T-helper 22 cell (primary cell): ENCODE measurements around the gene MRC2.

Source experiments
- DNase-seq: peaks from one replicate; pipeline ENCODE4 v3.0.0-alpha.2; 2020; ENCODE audit warnings: low read depth

Gene MRC2

DNA sequence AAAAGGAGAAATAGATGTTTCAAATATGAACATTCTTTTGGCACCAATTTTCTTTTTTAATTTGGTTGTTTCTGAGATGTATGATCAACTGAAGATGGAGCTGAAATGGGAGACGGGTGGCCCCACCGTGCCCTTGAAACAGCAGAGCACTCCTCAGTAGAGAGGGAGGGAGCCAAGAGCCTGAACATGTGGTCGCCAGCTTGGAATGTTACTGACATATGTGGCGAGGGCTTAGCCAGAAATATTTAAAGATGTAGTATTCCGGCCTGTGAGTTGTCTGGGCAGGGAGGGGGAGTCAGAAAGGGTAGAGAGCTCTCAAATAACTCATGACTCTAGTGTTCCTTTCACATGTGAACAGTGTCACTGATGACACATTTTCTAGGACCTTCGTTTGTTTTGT lies 13.3 kb upstream of the MRC2 start:
- no peak for DNase-seq

DNA sequence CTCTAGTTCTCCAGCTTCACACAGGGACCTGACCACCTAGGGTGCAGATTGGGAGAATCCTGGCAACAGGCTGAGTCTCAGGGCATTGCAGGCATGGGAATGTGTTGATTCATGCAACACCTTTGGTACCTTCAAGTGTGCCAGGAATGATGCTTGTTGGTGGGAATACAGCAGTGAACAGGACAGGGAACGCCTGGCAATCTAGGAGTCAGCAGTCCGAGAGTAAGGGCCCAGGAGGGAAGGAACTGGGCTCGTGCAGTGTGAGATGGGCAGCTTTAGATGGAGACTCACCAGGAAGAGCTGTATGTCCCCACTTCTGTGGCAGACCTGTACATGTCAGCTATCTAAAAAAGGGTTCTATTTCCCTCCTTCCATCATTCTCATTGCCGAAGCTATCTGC lies 12.0 kb upstream of the MRC2 start:
- DNase-seq, result no peak

DNA sequence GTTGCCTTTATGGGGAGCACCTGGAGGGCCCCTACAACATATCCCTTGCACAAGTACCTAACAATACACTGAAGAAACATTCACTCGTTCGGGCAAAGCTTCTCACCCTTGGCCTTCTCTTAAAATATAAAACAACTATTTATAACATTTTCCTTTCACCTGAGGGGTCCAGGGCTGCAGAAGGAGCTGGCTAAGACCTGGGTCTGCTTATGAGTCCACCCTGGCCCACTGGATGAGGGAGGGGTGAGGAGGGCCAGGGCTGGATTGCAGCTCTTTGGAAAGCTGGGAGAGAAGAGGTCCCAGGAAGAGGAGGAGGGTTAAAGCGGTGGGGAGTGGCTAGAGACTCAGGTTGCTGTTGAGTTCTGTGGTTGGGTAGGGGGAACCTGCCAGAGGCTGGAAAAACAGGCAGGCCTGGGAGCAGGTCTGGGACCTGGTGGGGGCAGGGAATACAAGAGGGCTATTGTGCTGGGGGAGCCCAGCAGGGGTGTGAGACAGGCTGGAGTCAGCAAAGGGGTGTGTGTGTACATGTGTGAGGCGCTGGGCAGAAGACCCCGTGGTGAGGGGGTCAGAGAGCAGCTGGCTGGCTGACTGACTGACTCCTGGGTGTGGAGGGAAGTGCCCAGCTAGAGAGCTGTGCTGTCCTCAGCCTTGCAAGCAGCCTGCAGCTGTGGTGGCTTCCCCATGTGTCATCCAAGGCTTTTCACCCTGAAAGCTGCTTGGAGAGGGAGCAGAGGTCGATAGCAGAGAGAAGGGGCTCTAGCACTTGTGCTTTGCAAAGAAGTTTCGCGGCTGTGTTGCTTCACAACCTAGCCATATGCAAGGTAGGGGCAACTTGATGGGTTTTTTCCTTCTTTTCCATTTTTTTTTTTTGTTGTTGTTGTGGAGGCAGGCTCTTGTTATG lies 10.2 kb upstream of the MRC2 start:
- no peak for DNase-seq

DNA sequence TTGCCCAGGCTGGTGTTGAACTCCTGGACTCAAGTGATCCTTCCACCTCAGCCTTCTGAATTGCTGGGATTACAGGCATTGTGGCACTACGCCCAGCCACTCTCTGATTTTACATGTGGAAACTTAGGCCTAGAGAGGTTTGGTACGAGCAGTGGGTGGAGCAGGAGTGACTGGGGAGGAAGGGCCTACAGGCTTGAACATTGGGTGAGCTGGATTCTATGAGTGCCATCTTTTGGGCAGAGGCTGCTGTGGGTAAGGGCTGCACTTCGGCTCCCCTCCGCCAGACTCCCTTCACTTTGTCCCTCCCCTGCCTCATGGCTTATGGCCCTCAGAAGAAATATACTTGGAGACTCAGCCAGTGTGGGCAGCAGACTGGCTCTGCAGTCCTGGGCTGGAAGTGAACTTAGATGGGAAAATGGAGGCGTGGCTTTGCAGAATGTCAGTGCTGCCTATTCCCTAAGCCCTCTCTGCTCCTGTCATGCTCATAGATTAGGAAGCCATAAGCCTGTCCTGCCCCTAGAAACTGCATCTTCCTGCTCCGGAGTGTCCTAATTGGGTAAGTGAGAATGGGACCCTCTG lies 9.5 kb upstream of the MRC2 start:
- no peak for DNase-seq

DNA sequence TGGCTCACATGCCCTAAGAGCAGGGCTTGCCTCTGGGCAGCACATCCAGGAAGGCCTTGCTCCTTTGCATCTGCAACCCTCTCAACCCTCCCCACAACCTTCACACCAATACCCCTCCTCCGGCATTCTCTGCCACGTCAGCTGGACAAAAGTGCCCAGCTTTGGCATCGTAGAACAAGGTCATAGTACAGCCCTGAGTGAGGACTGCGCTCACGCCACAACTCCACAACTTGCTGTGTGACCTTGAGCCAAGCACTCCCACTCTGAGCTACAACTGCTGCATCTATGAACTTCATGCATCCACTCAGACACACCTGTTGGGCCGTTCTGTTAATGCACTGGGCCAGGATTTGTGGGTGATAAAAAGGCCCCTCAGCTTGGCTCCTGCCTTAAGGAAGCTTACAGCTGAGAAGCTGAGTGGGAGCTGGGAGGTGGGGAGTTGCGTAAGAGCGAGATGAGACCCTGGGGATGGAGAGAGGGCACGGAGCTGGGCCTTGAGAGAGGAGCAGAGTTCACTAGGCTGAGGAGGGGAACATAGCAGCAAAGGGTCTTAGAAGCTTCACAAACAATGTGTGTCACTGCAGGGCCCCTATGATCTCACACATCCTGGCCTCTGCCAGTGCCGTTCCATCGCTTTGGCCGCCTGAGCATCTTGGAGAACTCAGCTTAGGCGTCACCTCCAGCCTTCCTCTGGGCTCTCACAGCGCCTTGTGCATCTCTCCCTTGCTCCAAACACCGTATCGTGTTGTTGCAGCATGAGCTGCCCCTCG lies 8.6 kb upstream of the MRC2 start:
- no peak for DNase-seq

DNA sequence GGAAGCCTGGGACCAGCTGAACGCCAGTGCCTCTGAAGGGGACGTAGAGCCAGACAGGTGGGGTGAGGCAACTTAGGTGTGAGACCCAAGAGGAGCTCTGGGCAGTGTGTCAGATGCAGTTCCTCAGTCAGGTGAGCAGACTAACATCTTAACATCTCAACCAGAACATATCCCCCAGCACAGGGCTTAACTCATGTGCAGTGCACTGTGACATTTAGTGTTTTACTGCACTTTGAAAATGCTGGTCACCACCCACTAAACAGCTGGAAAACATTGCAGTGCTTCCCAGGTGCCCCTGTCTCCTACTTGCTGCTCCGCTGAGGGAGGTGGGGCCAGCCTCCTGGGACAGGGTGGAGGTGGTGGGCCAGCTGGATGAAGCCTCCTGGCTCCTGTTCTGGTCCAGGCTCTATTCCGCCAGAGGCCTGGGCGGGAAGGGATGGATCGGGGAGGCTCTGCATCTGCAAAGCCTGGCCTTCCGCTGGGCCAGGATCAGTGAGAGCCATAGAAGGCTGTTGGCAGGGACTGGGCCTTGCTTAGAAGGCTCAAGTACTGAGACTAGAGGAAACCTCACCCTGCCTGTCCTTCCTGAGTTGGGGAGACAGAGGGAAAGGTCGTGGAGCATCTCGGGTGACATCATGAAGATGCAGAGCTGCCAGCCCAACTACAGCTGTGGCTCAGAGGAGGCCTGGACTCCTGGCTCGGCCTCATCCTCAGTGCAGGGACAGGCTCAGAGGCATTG lies 7.9 kb upstream of the MRC2 start:
- no peak for DNase-seq

DNA sequence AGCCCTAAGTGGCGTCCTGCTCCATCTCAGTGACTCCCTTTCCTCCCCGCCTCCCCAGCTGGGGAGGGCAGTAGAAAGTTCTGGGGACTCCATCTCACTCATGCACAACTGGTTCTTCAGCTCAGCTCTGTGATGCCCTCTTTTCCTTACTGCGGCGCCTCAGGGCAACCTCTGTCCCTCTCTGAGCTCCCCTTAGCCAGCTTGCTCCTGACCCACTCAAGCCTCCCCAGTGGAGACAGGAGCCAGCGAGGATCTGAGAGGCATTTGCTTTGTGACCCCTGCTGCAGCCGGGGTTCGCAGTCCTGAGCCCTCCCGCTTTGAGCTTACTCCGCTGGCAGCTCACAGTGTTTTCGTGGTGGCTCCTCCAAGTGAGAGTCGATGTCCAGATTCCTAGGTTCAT lies 6.2 kb upstream of the MRC2 start:
- no peak for DNase-seq

DNA sequence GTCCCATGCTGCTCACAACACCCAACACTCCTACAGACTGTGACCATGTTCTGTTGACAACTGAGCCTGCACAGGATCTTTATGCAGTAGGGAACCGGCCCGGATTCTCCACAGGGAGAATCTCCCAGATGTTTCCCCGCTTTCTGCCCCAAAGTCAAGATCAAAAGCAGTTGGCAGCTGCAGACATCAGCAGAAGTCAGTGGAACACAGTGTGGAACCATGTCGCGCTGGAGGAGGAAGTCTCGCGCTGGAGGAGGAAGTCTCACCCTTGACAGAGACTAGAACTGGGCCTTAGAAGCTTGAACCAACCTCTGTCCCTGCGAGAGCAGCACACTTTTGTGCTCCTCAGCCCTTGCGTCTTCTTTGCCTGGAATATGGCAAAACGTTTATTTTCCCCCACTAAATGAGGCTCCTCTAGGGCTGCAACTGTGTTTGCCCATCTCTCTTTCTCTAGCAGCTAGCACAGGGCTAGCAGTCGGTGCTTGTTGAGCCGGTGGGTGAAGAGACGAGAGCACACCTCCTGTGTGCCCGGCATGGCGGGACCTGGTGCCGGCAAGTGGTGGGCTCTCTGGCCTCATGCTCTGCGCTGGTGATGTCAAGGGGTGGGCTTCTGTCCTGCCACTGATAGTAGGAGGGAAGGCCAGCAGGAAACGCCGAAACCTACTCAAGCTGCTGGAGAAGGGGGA lies 2.1 kb upstream of the MRC2 start:
- no peak for DNase-seq

DNA sequence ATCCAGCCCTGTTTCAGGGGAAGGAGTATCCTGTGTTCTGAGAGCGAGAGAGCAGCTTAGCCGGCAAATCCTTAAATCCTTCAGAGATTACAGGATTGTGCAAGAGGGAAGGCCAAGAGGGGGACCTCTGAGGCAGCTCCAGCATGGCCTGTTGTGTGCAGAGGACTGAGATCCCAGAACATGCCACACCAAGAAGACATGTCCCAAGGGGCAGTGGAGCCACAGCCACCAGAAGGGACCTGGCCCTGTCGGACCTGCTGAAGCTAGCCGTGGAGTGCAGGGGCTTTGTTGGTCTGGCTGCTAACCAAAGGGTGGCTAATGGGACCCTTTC lies 1.6 kb upstream of the MRC2 start:
- DNase-seq, result no peak

DNA sequence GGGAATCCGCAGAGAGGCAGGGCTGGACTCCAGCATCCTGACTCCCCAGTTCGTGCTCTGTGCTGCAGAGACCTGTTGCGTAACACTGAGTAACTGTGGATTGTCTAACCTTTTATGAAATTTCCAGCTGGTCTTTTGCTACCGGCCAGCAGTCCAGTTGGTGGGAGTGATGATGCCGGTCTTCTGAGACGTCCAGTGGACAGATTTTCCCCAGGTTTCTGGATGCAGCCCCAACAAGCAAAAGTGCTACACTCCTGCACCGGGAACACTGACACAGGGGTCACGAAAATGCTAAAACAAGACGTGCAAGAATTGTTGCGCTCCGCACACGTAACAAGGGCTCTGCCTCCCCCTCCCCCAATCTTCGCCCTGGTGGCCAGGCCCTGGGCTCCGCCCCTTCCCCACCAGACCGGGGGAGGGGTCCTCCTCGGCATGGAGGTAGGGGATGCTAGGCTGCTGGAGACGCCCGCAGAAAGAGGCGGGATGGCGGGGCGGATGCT lies 701 bp upstream of the MRC2 start:
- no peak for DNase-seq

DNA sequence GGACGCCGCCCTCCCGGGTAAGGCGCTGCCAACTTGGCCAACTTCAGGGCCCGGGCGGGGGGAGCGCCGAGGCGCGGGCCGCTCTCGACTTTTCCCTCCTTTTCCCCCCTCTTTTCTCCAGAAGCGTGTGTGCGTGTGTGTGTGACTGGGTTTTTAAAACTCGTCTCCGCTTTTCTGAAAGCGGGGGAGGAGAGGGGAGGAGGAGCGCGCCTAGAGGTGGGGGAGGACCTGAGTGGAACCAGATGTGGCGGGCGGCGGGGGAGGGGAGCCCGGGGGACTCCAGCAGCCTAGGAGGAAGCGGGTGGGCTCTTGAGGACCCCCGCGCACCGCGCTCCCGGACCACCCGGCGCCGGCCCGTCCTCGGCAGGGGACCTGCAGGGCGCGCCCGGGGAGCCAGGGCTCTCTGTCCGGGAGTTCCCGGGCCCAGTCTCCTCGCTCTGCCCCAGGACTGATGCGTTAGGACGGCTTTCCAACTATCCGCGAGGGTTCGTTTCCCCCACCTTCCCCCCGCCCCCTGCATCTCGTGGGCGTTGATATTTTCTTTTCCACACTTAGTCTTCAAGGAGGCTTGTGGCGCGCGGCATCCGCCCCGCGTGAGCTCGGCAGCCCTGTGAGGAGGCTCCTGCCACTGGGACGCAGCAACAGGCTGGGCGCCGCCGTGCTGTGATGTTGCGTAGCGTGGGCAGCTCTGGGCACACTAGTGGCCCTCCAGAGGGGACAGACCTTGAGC lies 599 bp downstream of the MRC2 start:
- no peak for DNase-seq

DNA sequence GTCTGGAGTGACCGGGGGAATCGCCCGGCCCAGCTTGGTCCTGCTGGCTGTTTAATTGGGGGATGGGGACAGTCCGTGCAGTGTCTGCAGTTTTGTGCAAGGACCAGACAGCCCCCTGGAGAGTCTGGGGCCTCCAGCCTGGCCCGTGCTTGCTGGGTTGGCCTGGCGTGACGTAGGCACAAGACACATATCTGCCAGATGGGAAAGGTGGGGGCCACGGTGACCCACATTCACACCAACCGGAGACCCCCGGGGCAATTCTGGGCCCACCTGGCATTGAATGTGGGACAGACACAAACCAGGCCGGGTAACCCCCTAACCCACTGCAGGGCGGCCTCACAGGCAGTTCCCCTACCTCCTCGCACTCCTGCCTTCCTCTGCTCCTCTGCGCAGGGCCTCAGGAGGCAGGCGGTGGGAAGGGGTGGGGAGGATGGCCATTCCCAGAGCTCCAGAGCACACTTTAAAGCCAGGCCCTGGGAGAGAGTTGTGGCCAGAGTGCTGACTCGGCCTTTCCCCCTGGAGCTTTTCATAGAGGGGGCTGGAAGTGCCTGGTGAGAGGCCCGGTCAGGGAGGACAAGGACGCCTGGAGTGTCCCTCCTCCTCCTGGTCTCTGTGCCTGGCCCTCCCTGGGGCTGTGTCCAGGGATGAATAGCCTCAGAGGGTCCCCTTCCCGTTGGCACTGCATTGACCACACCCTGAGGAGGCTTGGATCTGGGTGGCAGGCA lies 1.5 kb downstream of the MRC2 start:
- DNase-seq, result no peak

DNA sequence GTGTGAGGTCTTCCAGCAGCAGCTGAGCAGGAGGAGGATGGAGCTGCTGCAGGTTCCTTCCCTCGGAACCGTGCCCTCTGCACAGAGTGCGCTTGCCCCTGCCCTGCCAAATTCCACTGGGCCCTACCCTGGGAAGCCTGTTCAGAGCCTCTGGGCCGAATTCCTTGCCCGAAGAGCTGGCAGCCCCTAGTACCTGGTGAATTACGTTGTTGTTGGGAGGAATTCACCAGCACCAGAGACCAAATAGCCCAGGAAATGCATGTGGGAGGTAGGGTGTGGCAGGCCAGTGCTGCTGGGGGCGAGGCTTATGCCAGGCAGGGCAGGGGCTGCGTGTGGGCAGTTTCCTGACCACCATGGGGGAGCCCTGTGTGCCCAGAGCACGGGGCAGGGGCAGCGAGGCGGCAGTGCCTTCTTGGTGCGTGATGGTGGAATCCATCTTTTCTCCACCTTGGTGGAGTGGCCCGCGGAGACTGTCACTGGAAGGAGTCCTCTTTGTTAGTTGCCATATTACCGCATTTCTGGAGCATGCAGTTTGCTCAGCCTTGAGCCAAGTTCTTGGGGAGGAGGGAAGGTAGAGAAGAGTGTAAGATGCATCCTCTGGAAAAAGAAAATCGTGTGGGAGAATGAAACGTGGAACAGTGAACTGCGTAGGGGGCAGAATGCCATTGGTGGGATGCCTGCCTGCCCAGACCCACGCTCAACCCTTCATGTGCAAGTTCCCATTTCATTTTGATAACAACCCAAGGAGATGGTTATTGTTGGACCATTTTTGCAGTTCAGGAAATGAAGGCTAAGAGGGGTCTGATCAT lies 2.3 kb downstream of the MRC2 start:
- no peak for DNase-seq

DNA sequence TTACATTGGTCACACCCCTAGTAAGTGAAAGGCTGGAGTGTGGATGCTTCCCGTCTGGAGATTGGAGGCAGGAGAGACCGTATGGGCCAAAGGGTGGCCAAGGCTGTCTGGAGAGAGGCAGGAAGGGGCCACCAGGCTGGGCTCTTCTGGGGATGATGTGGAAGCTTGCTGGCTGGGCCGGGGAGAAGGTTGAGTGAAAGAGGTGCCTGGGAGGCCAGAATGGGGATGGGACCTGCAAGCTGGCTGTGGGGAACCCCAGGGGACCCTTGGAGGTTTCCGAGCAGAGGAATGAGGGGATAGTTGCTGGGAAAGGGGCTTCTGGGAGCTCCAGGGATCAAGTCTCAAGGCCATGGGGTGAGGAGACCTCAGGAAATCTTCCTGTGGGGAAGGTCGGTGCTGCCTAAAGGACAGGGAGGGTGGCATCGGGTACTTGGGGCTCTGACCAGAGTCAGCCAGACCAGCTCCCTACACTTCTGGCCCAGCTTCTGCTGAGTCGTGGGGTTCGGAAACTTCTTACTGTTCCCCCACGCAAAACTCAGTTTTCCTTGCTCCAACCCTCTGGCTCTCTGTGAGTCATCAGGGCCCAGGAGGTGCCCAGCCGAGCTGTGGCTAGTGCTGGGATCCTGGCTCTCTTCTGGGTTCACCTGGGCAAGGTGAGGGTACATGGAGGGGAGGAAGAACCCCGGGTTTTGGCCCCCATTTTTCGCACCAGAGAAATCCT lies 3.1 kb downstream of the MRC2 start:
- DNase-seq, result no peak

DNA sequence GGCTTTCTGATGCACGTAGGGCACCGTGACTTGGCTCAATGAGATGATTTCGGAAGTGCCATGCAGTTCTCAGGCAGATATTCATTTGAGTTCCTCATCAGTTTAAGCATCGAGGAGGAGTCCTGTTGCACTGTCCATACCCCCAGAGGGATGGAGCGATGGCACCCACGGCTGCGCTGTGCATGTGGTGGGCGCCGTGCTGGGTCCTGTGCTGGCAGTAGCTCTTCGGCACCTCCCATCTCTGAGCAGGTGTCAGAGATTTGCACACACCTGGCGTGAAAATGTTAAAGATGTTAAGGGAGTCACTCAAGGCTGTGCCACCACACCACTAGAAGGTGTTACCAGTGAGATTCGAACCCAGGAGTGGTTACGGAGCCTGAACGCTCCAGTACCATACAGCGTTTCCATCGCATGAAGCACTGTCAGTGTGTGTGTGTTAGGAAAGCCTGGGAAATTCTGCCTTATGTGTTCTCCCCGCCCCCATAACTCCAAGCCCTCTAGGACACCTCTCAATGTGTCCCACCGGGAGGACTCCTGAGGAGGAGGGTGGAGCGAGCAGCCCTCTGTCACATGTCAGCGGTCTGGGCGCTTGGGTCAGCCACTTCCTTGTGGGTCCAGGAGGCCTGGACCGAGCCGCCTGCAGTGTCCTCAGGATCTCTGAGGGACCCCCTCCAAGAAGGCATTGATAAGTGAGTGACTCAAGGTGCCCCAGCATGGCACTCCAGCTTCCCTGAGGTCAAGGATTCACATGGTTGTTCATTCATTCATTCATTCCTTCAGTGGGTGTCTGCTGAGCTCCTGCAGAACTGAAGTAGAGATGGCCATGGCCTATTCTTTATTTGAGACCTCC lies 3.8 kb downstream of the MRC2 start:
- no peak for DNase-seq

DNA sequence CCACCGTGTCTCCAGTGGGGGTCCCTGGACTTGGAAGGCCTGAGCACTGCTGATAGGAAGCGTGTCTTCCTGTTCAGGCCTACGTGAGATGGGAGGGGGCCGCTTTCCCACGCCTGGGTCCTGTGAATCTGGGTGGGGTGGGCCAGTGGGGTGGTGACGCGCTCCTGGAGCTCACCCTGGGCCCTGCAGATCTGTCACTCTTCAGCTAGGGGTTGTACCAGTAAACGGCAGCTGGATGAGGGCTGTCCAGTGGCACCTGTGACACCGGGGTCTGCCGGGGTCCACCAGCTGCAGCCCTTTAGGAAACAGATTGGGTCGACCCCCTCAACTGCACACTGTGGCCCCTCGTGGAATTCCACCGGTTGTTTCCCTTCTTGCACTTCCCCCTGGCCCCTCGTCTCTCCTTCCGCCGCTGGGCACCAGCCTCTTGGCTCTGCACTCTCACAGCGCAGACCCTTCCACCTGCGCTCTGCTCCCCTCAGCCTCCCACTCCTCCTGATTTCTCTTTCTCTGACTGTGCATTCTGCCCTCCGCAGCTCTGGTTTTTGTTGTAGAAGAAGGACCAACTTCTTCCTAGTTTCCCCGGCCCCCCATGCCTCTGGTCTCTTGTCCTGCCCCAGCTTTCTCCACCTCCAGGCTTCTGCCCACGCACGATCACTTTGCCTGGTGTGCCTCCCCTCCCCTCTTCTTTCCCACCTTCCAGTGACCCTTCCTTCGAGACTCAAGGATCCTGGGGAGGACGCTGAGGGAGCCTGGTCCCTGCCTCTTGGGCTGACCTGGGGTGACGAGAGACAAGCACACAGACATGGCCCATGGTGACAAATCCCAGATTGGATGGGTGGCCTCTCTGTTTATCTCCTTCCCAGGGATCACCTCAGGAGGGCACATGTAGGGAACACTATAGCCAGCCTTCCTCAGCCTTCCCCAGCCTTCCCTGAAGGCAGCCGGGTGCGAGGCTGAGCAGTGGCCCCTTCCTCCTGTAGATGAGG lies 4.8 kb downstream of the MRC2 start:
- no peak for DNase-seq

DNA sequence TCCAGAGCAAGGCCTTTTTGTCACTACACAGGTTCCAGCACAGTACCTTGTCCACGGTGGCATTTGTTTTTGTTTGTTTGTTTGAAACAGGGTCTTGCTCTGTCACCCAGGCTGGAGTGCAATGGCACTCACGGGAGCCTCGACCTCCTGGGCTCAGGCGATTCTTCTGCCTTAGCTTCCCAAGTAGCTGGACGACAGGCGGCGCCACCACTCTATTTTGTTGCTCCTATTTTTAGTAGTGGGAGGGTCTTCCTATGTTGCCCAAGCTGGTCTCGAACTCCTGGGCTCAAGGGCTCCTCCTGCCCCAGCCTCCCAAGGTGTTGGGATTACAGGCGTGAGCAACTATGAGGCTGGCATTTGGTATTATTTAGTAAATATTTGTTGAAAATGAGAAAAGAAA lies 10.3 kb downstream of the MRC2 start:
- DNase-seq, result no peak
